ENCODE results near the gene SHROOM3.

The SHROOM3 gene

GRCh38 chr4:76545226-76545884 lies 110.3 kb downstream of the SHROOM3 start:
- DNase-seq: no peak

- DNase-seq: no peak
These were observed 111.3 kb downstream of the SHROOM3 start for GRCh38 chr4:76546327-76546726.

GRCh38 chr4:76546759-76547742 lies 112.0 kb downstream of the SHROOM3 start:
- no peak for DNase-seq

- no peak for DNase-seq
These were observed 113.7 kb downstream of the SHROOM3 start for GRCh38 chr4:76548704-76549103.

GRCh38 chr4:76549765-76550164 lies 114.7 kb downstream of the SHROOM3 start:
- no peak for DNase-seq

- no peak for DNase-seq
These were observed 116.1 kb downstream of the SHROOM3 start for GRCh38 chr4:76550966-76551780.

- no peak for DNase-seq
These were observed 119.6 kb downstream of the SHROOM3 start for GRCh38 chr4:76554630-76555029.

- DNase-seq: no peak
These were observed 121.4 kb downstream of the SHROOM3 start for GRCh38 chr4:76556452-76556851.

- no peak for DNase-seq
These were observed 123.6 kb downstream of the SHROOM3 start for GRCh38 chr4:76558396-76559235.

GRCh38 chr4:76559236-76560071 lies 124.4 kb downstream of the SHROOM3 start:
- DNase-seq: no peak

GRCh38 chr4:76562161-76562560 lies 127.1 kb downstream of the SHROOM3 start:
- DNase-seq: no peak

- no peak for DNase-seq
These were observed 127.9 kb downstream of the SHROOM3 start for GRCh38 chr4:76562836-76563453.

- no peak for DNase-seq
These were observed 128.6 kb downstream of the SHROOM3 start for GRCh38 chr4:76563454-76564122.

- no peak for DNase-seq
These were observed 129.3 kb downstream of the SHROOM3 start for GRCh38 chr4:76564123-76564915.

- no peak for DNase-seq
These were observed 133.2 kb downstream of the SHROOM3 start for GRCh38 chr4:76568262-76568661.

- no peak for DNase-seq
These were observed 134.2 kb downstream of the SHROOM3 start for GRCh38 chr4:76569225-76569624.

GRCh38 chr4:76569706-76570105 lies 134.7 kb downstream of the SHROOM3 start:
- no peak for DNase-seq

- DNase-seq: no peak
These were observed 135.3 kb downstream of the SHROOM3 start for GRCh38 chr4:76570141-76570973.

All from activated CD8-positive, alpha-beta memory T cell treated with anti-CD3 and anti-CD28 coated beads for 24 hours (primary cell).